PC-3 (cell line): ENCODE measurements around the gene CEP131. TPM values are rescaled to one million over a fixed set of nuclear protein-coding genes. Genes with fewer than 3 reads are reported as not detected.

Source experiments
- ATAC-seq: fragments of 200-7000 bp; cut with Tn5 transposase; 2 replicates; pipeline ENCODE4 v1.9.1; 2020; ENCODE audit warnings: mild to moderate bottlenecking, moderate library complexity
- BruUV-seq: library from RNA; stranded (reverse); fragments of 400-500 nt; replicated peaks from 2 replicates; lab custom pipeline; 2021; lab: Mats Ljungman, UMichigan
- CTCF ChIA-PET: fragments of 300-600 bp; sonication (Branson Sonifier 250); formaldehyde crosslinking; loops from one replicate; lab custom pipeline; 2022; ENCODE audit warnings: antibody characterized with exemption; lab: Charles Lee
- POLR2A ChIA-PET: fragments of 300-600 bp; sonication (Branson Sonifier 250); formaldehyde crosslinking; loops from one replicate; lab custom pipeline; 2022; ENCODE audit warnings: antibody characterized with exemption; ENCODE audit not compliant: unreplicated experiment; lab: Charles Lee
- DNase-seq: peaks from one replicate; pipeline ENCODE4 v3.0.0-alpha.2; 2015
- H2AFZ ChIP-seq: fragments of 300-600 bp; sonication (generic); 2 replicates; pipeline ENCODE4 v1.6.0; 2016; ENCODE audit warnings: antibody characterized with exemption, low read length
- H3F3A ChIP-seq: fragments of 300-600 bp; sonication (generic); one replicate; pipeline ENCODE4 v1.6.0; 2017; ENCODE audit warnings: antibody characterized with exemption, low read length, control low read depth, mild to moderate bottlenecking; ENCODE audit not compliant: unreplicated experiment
- H3K27ac ChIP-seq: fragments of 300-600 bp; sonication (generic); 2 replicates; pipeline ENCODE4 v1.5.1; 2016; ENCODE audit warnings: mild to moderate bottlenecking, low read length
- H3K27me3 ChIP-seq: fragments of 300-600 bp; sonication (generic); 2 replicates; pipeline ENCODE4 v1.6.1; 2016; ENCODE audit warnings: low read length, mixed read lengths
- H3K36me3 ChIP-seq: fragments of 300-600 bp; sonication (generic); 2 replicates; pipeline ENCODE4 v1.6.1; 2016; ENCODE audit warnings: low read depth, mixed run types, low read length, mixed read lengths
- H3K4me1 ChIP-seq: fragments of 300-600 bp; sonication (generic); 2 replicates; pipeline ENCODE4 v1.5.1; 2016; ENCODE audit warnings: low read length; ENCODE audit not compliant: insufficient read depth
- H3K4me2 ChIP-seq: fragments of 300-600 bp; sonication (generic); 2 replicates; pipeline ENCODE4 v1.6.0; 2016; ENCODE audit warnings: low read length
- H3K4me3 ChIP-seq: fragments of 300-600 bp; sonication (generic); 2 replicates; pipeline ENCODE4 v1.5.1; 2016; ENCODE audit warnings: mild to moderate bottlenecking, low read length, mixed read lengths
- H3K79me2 ChIP-seq: fragments of 300-600 bp; sonication (generic); 2 replicates; pipeline ENCODE4 v1.6.1; 2017; ENCODE audit warnings: low read length, mixed read lengths
- H3K9ac ChIP-seq: fragments of 300-600 bp; sonication (generic); 2 replicates; pipeline ENCODE4 v1.6.0; 2016; ENCODE audit warnings: mild to moderate bottlenecking, low read length
- H3K9me2 ChIP-seq: fragments of 300-600 bp; sonication (generic); replicated peaks from 2 replicates; pipeline ENCODE4 v1.6.1; 2016; ENCODE audit warnings: mixed run types, low read length, mixed read lengths
- H3K9me3 ChIP-seq: fragments of 300-600 bp; sonication (generic); 2 replicates; pipeline ENCODE4 v1.6.1; 2016; ENCODE audit warnings: low read length, mixed read lengths
- H4K20me1 ChIP-seq: fragments of 300-600 bp; sonication (generic); 2 replicates; pipeline ENCODE4 v1.6.1; 2016; ENCODE audit warnings: low read length, mixed read lengths
- CTCF ChIP-seq: fragments of 300-600 bp; sonication (generic); conservative IDR thresholded peaks from 2 replicates; pipeline ENCODE4 v1.5.1; 2017; ENCODE audit warnings: antibody characterized with exemption, low read depth, mild to moderate bottlenecking, low read length
- EZH2 ChIP-seq: fragments of 300-600 bp; sonication (generic); IDR thresholded peaks from one replicate; pipeline ENCODE4 v1.6.1; 2017; ENCODE audit warnings: antibody characterized with exemption, mild to moderate bottlenecking, low read length; ENCODE audit not compliant: unreplicated experiment
- EZH2phosphoT487 ChIP-seq: fragments of 300-600 bp; sonication (generic); IDR thresholded peaks from 2 replicates; pipeline ENCODE4 v1.6.1; 2018; ENCODE audit warnings: mild to moderate bottlenecking, antibody characterized with exemption, low read length, borderline replicate concordance
- intact Hi-C: fragments of 100-400 bp; cut with micrococcal nuclease; formaldehyde crosslinking; loops from 2 replicates; pipeline ENCODE4 v1.9.0; 2023
- total RNA-seq: library from RNA; depleted of rRNA; stranded (reverse); fragments of >200 nt; gene quantifications from 2 replicates; pipeline ENCODE4 v1.2.3, GENCODE V29; 2014

CEP131 gene
- total RNA-seq, 1 experiment from 2014 or later, result 32.1 TPM

- H3K9me3 ChIP-seq, result no peaks in the 10 kb centered on the region
- no peaks in the 10 kb centered on the region for H3K9me2 ChIP-seq
- H3F3A ChIP-seq, result no peaks in the 10 kb centered on the region
- H3K4me2 ChIP-seq, result no peak overlapping the region
- intact Hi-C loops, result loop anchor here (10.0 kb wide), 1 partner anchor 145 kb away; the partner anchor contains the start of gene BAHCC1
- ChIA-PET POLR2A (no interaction called here), CTCF (no interaction called here)
- no peak for ATAC-seq
- H3K27me3 ChIP-seq, result no peaks in the 10 kb centered on the region
- no peak overlapping the region for H3K9ac ChIP-seq
- no peak overlapping the region for H3K27ac ChIP-seq
- H4K20me1 ChIP-seq, result no peaks in the 10 kb centered on the region
- TF ChIP-seq CTCF (no peak), EZH2phosphoT487 (no peak), EZH2 (no peak)
- H3K4me1 ChIP-seq, result no peaks in the 10 kb centered on the region
- H3K4me3 ChIP-seq, result no peak overlapping the region
- no peak for DNase-seq
- H3K79me2 ChIP-seq, result no peaks in the 10 kb centered on the region
- no TSS peak for BruUV-seq
- no peaks in the 10 kb centered on the region; the same call in none of the 2 replicates for H3K36me3 ChIP-seq
- H2AFZ ChIP-seq, result no peak overlapping the region
These were observed 26.7 kb upstream of the CEP131 start for GRCh38 chr17:81249223-81250040.

- Histone ChIP-seq H3K4me1 (no peaks in the 10 kb centered on the region), H3K4me2 (no peak overlapping the region), H3K79me2 (no peaks in the 10 kb centered on the region), H3K4me3 (no peak overlapping the region), H3K9me3 (no peaks in the 10 kb centered on the region), H3K27me3 (no peaks in the 10 kb centered on the region), H3F3A (no peaks in the 10 kb centered on the region), H3K27ac (no peak overlapping the region), H2AFZ (no peak overlapping the region), H3K9ac (no peak overlapping the region), H3K9me2 (no peaks in the 10 kb centered on the region), H3K36me3 (no peaks in the 10 kb centered on the region; the same call in none of the 2 replicates), H4K20me1 (no peaks in the 10 kb centered on the region)
- BruUV-seq, result no TSS peak
- TF ChIP-seq CTCF, result no peak
- no peak for TF ChIP-seq EZH2
- TF ChIP-seq EZH2phosphoT487, result no peak
- intact Hi-C loops, result no loop called here
- CTCF ChIA-PET, result no interaction called here
- POLR2A ChIA-PET, result no interaction called here
- ATAC-seq (no peak), DNase-seq (no peak)
These were observed 25.9 kb upstream of the CEP131 start for GRCh38 chr17:81248649-81249048.
